Muscle of leg (tissue), 11 donors: ENCODE results near the gene PTPRN2. TPM values are rescaled to one million over a fixed set of nuclear protein-coding genes. Genes with fewer than 3 reads are reported as not detected.
A peak's percentile ranks its signal among the peaks of the same experiment; 100 is the strongest.
"Not testable (repeated sequence)": the region's sequence is repeated elsewhere in the genome, so short reads cannot be mapped to it uniquely, and the experiment has no call there.

Experiments used
- DNase-seq: peaks from one replicate; pipeline ENCODE4 v3.0.0; 2013
- H3K27ac ChIP-seq: one replicate; pipeline ENCODE4 v1.5.1; 2013; ENCODE audit warnings: mild to moderate bottlenecking, low read length, control low read depth
- H3K27me3 ChIP-seq: one replicate; pipeline ENCODE4 v1.6.1; 2013; ENCODE audit warnings: low read length; ENCODE audit not compliant: control insufficient read depth, insufficient read depth
- H3K36me3 ChIP-seq: one replicate; pipeline ENCODE4 v1.6.1; 2013; ENCODE audit warnings: low read length; ENCODE audit not compliant: control insufficient read depth, insufficient read depth
- H3K4me1 ChIP-seq: one replicate; pipeline ENCODE4 v1.6.1; 2013; ENCODE audit warnings: low read length; ENCODE audit not compliant: control insufficient read depth, insufficient read depth
- H3K4me3 ChIP-seq: one replicate; pipeline ENCODE4 v1.5.1; 2013; ENCODE audit warnings: low read length, control low read depth
- H3K9me3 ChIP-seq: replicated peaks from 2 replicates; pipeline ENCODE4 v1.6.1; 2013; ENCODE audit warnings: low read depth, low read length; ENCODE audit not compliant: control insufficient read depth
- WGBS: methylation state at CpG from one replicate; pipeline ENCODE4 v1.1.5; 2013; ENCODE audit warnings: missing lambda C conversion rate; ENCODE audit not compliant: insufficient coverage; 5-methylcytosine and 5-hydroxymethylcytosine counted together
- polyA plus RNA-seq, 8 donors: library from polyadenylated mRNA; unstranded; fragments of 120-200 nt; gene quantifications; one replicate each; pipeline versions ENCODE4 v1.2.1 to v1.2.3, GENCODE V29; 2013; ENCODE audit warnings: inconsistent platforms in 1 of 8, low replicate concordance in 1 of 8; ENCODE audit not compliant: insufficient read length in 8 of 8, insufficient read depth in 1 of 8
- total RNA-seq: library from RNA; stranded (reverse); fragments of 120-200 nt; gene quantifications from one replicate; pipeline ENCODE4 v1.2.4, GENCODE V29; 2013

PTPRN2 gene
- total and polyA plus RNA-seq, 9 donors = 1.4 to 2.9 (median 2.3) TPM

DNA sequence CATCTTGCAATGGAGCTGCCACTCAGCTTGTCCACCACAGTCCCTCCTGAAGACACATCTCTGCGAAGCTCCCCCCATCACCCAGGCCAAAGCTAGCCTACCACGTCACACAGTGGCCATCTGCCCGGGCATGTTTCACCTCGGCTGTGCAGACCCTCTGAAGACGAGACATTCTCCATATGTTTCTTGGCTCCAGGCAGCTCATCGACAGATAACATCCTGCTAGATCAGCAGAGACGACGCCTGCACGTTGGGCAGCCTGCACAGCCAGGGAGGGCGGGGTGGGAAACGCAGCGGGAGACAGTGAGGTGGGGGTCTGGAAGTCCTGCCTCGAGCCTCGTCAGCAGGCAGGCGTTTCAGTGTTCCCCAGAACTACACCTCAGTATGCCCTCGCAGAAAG, 53.0 kb downstream of the PTPRN2 start:
- H3K27ac ChIP-seq = no peak overlapping the region
- no peaks in the 10 kb centered on the region for H3K4me1 ChIP-seq
- DNase-seq = no peak
- WGBS = 62% methylated on average over 10 of the region's 16 CpGs
- H3K36me3 ChIP-seq = no peaks in the 10 kb centered on the region
- H3K27me3 ChIP-seq = no peaks in the 10 kb centered on the region
- no peak overlapping the region for H3K4me3 ChIP-seq
- no peaks in the 10 kb centered on the region for H3K9me3 ChIP-seq

DNA sequence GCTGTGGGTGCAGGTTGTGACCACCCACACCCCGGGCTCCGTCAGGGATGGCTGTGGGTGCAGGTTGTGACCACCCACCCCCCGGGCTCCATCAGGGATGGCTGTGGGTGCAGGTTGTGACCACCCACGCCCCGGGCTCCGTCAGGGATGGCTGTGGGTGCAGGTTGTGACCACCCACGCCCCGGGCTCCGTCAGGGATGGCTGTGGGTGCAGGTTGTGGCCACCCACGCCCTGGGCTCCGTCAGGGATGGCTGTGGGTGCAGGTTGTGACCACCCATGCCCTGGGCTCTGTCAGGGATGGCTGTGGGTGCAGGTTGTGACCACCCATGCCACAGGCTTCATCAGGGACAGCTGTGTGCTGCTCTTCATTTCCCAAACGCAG, 53.5 kb downstream of the PTPRN2 start:
- 89% methylated on average over 10 of the region's 12 CpGs for WGBS
- not testable (repeated sequence) for DNase-seq, H3K27me3 ChIP-seq

DNA sequence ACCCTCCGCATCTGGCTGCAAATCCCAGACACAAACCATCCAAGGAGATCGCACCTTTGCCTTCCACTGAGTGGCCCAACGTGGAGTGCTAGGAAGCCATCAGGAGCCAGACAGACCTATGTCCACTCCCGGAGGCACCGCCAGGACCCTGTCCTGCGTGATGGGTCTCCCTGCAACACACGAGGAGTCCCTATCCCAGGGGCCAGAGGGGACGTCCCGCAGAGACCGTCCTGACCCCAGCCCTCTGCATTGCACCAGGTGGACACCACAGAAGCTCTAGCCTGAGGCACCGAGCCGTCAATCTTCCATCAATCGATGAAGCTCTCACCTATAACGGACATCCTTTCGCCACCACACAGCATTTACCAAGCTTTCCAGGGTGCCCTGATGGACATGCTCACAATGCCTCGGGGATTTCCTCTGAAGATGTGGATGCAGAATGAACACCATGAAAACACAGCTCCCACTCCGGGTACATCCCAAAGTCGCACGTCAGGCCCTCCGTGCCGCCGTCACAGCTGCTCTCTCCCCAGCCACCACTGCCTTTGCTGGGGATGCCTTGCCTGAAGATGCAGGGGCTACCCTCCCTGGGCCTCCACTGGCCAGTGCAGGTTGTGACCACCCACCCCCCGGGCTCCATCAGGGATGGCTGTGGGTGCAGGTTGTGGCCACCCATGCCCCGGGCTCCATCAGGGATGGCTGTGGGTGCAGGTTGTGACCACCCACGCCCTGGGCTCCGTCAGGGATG, 54.1 kb downstream of the PTPRN2 start:
- no peak overlapping the region for H3K27ac ChIP-seq
- 88% methylated on average over 21 of the region's 26 CpGs for WGBS
- no peaks in the 10 kb centered on the region for H3K27me3 ChIP-seq
- no peaks in the 10 kb centered on the region for H3K36me3 ChIP-seq
- H3K4me1 ChIP-seq = no peaks in the 10 kb centered on the region
- DNase-seq = no peak
- no peaks in the 10 kb centered on the region for H3K9me3 ChIP-seq
- no peak overlapping the region for H3K4me3 ChIP-seq

More for the DNA sequence above, 53.5 kb downstream of the PTPRN2 start:
- not testable (repeated sequence) for H3K4me1 ChIP-seq, H3K27ac ChIP-seq, H3K4me3 ChIP-seq, H3K36me3 ChIP-seq, H3K9me3 ChIP-seq

DNA sequence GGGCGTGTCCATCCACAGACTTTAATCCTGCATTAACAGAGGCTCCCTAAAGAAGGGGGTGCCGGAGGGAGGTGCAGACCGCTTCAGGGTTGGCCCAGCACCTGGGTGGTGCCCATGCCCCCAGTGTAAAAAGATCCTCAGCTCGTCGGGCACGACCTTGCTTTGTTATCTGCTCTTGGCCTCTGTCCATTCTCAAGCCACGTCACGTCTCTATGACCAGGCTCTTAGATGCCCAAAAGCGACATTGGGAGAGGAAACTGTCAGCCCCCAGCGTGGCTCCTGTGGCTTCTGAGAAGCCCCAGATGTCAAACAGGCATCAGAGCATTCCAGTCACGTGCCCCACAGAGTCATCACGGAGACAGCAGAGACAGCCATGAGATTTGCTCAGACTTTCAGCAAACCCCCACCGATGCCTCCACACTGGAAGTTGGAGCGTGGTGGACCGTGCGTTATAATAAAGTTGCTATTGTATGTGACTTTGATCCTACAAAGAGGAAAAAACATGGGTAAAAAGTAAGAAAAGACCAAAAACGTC, 55.5 kb downstream of the PTPRN2 start:
- WGBS = 70% methylated on average over 12 of the region's 17 CpGs
- Histone ChIP-seq H3K9me3 (no peaks in the 10 kb centered on the region), H3K27ac (no peak overlapping the region), H3K4me3 (no peak overlapping the region), H3K27me3 (no peaks in the 10 kb centered on the region), H3K4me1 (no peaks in the 10 kb centered on the region), H3K36me3 (no peaks in the 10 kb centered on the region)
- DNase-seq = no peak

DNA sequence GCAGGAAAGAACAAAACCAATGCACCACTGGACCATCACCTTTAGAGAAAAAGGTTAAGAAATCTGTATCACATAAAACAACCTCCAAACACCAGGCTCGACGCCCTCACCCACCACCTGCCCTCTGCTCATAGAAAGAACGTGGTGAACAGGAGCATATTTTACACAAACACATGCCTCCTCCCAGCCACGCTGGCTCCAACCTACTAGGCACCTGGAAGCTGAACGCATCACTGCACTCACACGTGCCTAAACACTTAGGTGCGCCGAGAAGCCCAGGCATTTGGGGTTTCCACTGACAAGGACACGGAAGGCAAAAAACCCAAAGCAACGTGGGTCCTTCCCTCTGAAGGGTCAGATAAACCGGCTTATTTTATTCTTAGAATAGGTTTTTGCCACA, 56.0 kb downstream of the PTPRN2 start:
- Histone ChIP-seq H3K27me3 (no peaks in the 10 kb centered on the region), H3K4me1 (no peaks in the 10 kb centered on the region), H3K9me3 (no peaks in the 10 kb centered on the region), H3K27ac (no peak overlapping the region), H3K36me3 (no peaks in the 10 kb centered on the region), H3K4me3 (no peak overlapping the region)
- WGBS = 79% methylated on average over 10 of the region's 11 CpGs
- DNase-seq = no peak

DNA sequence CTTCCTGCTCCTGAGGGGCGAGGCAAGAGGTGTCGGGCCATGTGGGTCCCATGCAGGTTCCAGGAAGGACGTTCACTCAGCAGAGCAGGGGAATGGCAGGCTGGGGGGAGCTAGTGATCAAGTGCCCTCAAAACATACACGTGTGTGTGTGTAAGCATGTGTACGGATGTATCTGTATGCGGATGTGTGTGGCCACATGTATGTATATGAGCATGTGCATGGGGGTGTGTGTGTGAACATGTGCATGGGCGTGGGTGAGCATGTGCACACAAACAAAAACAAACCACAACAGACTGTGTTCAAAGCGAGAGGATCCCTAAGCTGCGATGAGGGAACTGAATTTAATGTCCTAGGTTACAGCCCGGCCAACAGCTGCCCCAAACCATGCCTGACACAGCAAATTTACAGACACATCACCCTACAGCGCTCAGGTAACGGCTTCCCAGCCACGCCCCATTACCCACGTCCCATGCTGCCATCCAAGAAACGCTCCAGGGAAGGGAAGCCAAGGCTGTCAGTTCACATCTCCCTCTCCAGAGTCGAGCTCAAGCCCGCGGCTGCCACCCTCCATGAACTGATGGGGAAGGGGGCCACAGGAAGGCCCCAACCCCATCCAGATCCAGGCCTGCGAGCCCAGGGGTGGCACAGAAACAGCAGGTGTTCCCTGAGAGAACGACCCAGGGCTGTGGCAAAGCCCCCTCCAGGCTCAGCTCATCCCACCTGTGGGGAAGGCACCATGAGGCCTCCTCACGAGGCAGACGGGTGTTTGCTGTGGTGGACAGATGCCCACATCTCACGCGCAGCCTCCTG, 56.6 kb downstream of the PTPRN2 start:
- H3K9me3 ChIP-seq = no peaks in the 10 kb centered on the region
- H3K27ac ChIP-seq = no peak overlapping the region
- H3K4me1 ChIP-seq = no peaks in the 10 kb centered on the region
- no peaks in the 10 kb centered on the region for H3K36me3 ChIP-seq
- WGBS = 70% methylated on average over 15 of the region's 24 CpGs
- DNase-seq = no peak
- no peaks in the 10 kb centered on the region for H3K27me3 ChIP-seq
- no peak overlapping the region for H3K4me3 ChIP-seq

DNA sequence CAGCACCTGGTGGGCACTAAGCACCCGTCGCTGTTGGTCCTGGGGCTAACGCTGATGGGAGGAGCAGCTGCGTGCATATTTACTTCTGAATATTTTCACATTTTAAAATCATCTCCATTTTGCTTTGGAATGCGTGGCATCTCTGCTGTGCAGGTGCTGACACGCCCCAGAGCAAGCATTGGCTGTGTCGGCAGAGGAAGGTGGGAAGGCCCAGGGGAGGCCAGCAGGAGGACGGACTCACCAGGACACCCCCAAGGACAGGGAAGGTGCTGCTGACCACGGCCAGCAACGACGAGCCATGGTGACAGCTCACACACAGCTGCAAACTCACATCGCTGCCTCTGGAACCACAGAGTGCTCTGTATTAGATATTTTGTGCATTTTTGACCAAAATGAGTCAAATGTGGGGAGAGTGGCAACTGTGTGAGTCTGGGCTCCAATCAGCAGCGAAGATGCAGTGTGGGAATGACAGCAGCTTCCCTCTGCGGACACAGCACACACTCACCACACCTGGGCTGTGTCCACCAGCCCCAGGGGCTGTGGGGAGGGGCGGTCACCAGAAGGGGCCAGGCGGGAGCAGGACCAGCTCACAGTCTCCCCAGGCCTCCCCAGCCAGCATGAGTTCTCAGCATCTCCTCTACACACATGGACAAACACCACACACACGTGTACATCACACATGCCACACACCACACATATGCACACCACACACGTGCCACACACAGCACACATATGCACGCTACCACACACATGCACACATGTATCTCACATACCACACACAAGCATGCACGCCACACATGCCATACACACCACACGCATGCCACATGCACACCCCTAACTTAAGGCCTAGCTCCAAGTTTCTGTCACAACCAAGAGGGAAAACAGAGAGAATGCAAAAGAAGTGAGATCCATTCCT, 58.2 kb downstream of the PTPRN2 start:
- Histone ChIP-seq H3K27me3 (no peaks in the 10 kb centered on the region), H3K27ac (no peak overlapping the region), H3K4me3 (no peak overlapping the region), H3K36me3 (no peaks in the 10 kb centered on the region), H3K9me3 (no peaks in the 10 kb centered on the region), H3K4me1 (no peaks in the 10 kb centered on the region)
- DNase-seq = no peak
- WGBS = 71% methylated on average over 8 of the region's 21 CpGs

DNA sequence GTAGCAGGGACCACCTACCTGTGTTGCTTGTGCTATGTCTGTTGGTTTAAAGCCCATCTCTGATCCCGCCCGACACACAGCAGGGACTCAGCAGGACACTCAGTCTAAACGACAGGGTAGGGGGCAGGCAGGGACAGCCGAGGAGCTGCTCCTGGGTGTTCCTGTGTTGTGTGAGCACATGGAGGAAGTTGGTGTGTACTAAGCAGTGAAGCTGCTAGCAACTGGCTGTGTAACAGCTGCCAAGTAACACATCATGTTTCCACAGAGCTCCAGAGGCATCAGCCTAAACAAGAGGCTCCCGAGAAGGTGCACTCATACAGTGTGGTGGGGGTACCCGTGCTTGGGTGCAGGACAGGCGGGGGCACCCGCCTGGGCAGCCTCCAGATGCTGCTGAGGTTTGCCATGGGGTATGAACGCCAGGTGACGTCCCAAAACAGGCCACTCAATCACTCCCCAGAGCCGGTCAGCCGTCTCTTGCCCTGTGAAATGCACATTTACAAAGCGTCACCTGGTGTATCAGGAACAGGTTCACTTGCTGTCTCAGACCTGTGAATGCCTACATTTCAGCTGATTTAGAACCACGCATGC, 59.6 kb downstream of the PTPRN2 start:
- peaks cover under 1% of the 10 kb centered on the region for H3K9me3 ChIP-seq
- H3K27me3 ChIP-seq = no peaks in the 10 kb centered on the region
- no peaks in the 10 kb centered on the region for H3K36me3 ChIP-seq
- no peaks in the 10 kb centered on the region for H3K4me1 ChIP-seq
- H3K4me3 ChIP-seq = no peak overlapping the region
- DNase-seq = peak; percentile 22
- WGBS = 61% methylated on average over 12 of the region's 14 CpGs
- H3K27ac ChIP-seq = no peak overlapping the region

DNA sequence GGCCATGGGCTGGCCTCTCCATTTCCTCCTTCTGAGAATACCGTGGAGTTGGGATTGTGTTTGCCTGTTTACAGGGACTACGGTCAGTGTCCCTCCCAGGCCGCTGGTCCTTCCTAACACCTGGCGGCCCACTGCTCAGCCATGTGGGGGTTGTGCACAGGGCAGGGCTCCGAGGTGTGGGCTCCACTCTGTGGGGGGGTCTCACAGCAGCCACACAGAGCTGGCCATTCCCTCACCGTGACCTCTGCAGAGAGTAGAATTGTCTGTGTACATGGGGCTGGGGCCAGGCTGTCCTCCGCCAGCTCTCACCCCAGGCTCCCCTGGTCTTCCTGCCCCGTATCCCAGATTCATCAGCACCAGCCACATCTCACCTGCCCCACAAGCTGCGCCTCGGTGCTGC, 60.1 kb downstream of the PTPRN2 start:
- H3K4me3 ChIP-seq = no peak overlapping the region
- DNase-seq = no peak
- no peaks in the 10 kb centered on the region for H3K36me3 ChIP-seq
- no peaks in the 10 kb centered on the region for H3K27me3 ChIP-seq
- H3K27ac ChIP-seq = no peak overlapping the region
- H3K4me1 ChIP-seq = no peaks in the 10 kb centered on the region
- H3K9me3 ChIP-seq = peaks cover 4% of the 10 kb centered on the region
- WGBS = 66% methylated on average over 7 of the region's 10 CpGs
